ENCODE data around the gene VOPP1.
"Not testable (repeated sequence)": the region's sequence is repeated elsewhere in the genome, so short reads cannot be mapped to it uniquely, and the experiment has no call there.

Gene VOPP1

DNA sequence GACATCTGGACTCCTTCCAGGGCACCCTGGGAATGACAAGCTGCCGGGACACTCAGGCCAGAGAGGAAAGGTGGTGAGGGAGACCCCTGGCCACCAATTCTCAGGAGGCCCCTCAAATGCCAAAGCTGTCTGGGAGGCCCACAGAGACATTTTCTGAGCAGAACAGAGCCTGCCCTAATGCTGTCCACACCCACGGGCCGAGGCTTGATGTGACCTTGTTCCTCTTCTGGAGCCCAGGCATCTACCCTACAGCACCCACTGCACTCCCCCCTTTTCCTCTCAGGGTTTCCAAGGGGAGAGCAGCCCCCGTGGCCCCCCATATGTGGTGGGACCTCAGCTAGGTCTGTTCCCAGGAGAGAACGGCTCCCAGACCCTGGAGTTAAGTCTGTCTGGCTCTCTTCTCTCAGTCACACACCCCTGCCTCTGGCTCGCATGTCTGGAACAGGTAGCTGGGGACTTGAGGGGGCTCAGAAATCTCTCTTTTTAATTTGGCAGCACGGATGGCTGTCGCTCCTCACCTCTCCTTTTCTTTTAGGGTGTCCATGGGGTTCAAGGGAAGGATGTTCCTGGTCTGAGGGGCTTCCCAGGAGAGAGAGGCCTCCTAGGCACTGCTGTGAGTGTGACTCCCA, 16.8 kb upstream of the VOPP1 start:
- Histone ChIP-seq H3K14ac (ENCODE audit: low read length in 2 of 2) (no peak overlapping the region), H2BK15ac (ENCODE audit: low read depth, poor library complexity, severe bottlenecking) (no peak overlapping the region), H4K91ac (ENCODE audit: low read length) (no peak overlapping the region), H2BK5ac (ENCODE audit: low read depth, low read length, poor library complexity, severe bottlenecking) (no peak overlapping the region), H3K4me1 (ENCODE audit: control insufficient read depth, insufficient read depth, low read depth, low read length) (peaks cover 2% of the 10 kb centered on the region), H3K9ac (ENCODE audit: low read length) (no peak overlapping the region), H2AFZ (ENCODE audit: low read depth, low read length) (no peak overlapping the region), H2BK12ac (ENCODE audit: low read length in 2 of 2) (no peak overlapping the region), H3K23ac (ENCODE audit: low read length in 2 of 2) (no peak overlapping the region), H2BK120ac (ENCODE audit: low read depth, low read length) (no peak overlapping the region), H3K4me3 (ENCODE audit: insufficient read depth in 1 of 2, low read depth in 1 of 2, low read length in 2 of 2) (no peak overlapping the region), H4K8ac (ENCODE audit: low read length) (no peak overlapping the region), H3K36me3 (ENCODE audit: control insufficient read depth in 1 of 2, insufficient read depth in 2 of 2, low read depth in 1 of 2, low read length in 2 of 2) (no peaks in the 10 kb centered on the region), H3K27ac (ENCODE audit: low read length, poor library complexity, severe bottlenecking) (no peak overlapping the region), H2AK5ac (ENCODE audit: low read length, severe bottlenecking) (no peak overlapping the region), H3K27me3 (ENCODE audit: control insufficient read depth in 1 of 2, insufficient read depth in 1 of 2, low read length in 2 of 2) (peaks cover 29 to 47% of the 10 kb centered on the region in 2 experiments), H3K79me1 (replicated peaks; ENCODE audit: low read length, poor library complexity, severe bottlenecking) (no peaks in the 10 kb centered on the region), H3K9me3 (ENCODE audit: control insufficient read depth, low read length) (no peaks in the 10 kb centered on the region), H3K4me2 (ENCODE audit: low read length, poor library complexity, severe bottlenecking) (no peak overlapping the region), H3K18ac (ENCODE audit: low read depth in 1 of 2, low read length in 2 of 2) (no peak overlapping the region), H3K4ac (ENCODE audit: low read depth in 1 of 2, low read length in 2 of 2) (no peak overlapping the region)
- WGBS = 68% methylated on average over 4 of the region's 8 CpGs
- DNase-seq = no peak

DNA sequence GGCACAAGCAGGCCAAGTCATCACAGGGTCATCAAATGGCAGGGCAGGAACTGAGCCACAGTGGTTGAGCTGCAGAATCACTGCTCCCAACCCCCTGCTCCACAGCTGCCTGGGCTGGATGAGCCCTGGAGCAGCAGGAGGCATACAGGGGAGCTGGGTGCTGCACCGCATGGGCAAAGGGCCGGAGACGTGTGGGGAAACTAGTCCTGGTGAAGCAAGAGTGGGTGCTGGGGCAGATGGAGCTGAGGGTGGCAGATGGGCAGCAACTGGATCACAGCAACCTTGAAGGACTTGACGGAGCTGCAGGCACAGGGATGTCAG, 16.0 kb upstream of the VOPP1 start:
- Histone ChIP-seq H4K91ac (ENCODE audit: low read length) (no peak overlapping the region), H2BK120ac (ENCODE audit: low read depth, low read length) (no peak overlapping the region), H3K23ac (ENCODE audit: low read length in 2 of 2) (no peak overlapping the region), H3K36me3 (ENCODE audit: control insufficient read depth in 1 of 2, insufficient read depth in 2 of 2, low read depth in 1 of 2, low read length in 2 of 2) (no peaks in the 10 kb centered on the region), H2BK12ac (ENCODE audit: low read length in 2 of 2) (no peak overlapping the region), H3K4ac (ENCODE audit: low read depth in 1 of 2, low read length in 2 of 2) (no peak overlapping the region), H2BK15ac (ENCODE audit: low read depth, poor library complexity, severe bottlenecking) (no peak overlapping the region), H3K14ac (ENCODE audit: low read length in 2 of 2) (no peak overlapping the region), H3K27ac (ENCODE audit: low read length, poor library complexity, severe bottlenecking) (no peak overlapping the region), H3K9ac (ENCODE audit: low read length) (no peak overlapping the region), H4K8ac (ENCODE audit: low read length) (no peak overlapping the region), H3K9me3 (ENCODE audit: control insufficient read depth, low read length) (no peaks in the 10 kb centered on the region), H2AFZ (ENCODE audit: low read depth, low read length) (no peak overlapping the region), H3K79me1 (replicated peaks; ENCODE audit: low read length, poor library complexity, severe bottlenecking) (no peaks in the 10 kb centered on the region), H3K4me3 (ENCODE audit: insufficient read depth in 1 of 2, low read depth in 1 of 2, low read length in 2 of 2) (no peak overlapping the region), H3K27me3 (ENCODE audit: control insufficient read depth in 1 of 2, insufficient read depth in 1 of 2, low read length in 2 of 2) (peaks cover 36 to 52% of the 10 kb centered on the region in 2 experiments), H3K18ac (ENCODE audit: low read depth in 1 of 2, low read length in 2 of 2) (no peak overlapping the region), H3K4me2 (ENCODE audit: low read length, poor library complexity, severe bottlenecking) (no peak overlapping the region), H2BK5ac (ENCODE audit: low read depth, low read length, poor library complexity, severe bottlenecking) (no peak overlapping the region), H2AK5ac (ENCODE audit: low read length, severe bottlenecking) (no peak overlapping the region), H3K4me1 (ENCODE audit: control insufficient read depth, insufficient read depth, low read depth, low read length) (peaks cover under 1% of the 10 kb centered on the region)
- 92% methylated on average over 4 of the region's 4 CpGs for WGBS
- no peak for DNase-seq

- Histone ChIP-seq H2BK12ac (ENCODE audit: low read length in 2 of 2) (no peak overlapping the region), H3K79me1 (replicated peaks; ENCODE audit: low read length, poor library complexity, severe bottlenecking) (no peaks in the 10 kb centered on the region), H3K4me3 (ENCODE audit: insufficient read depth in 1 of 2, low read depth in 1 of 2, low read length in 2 of 2) (no peak overlapping the region), H3K4ac (ENCODE audit: low read depth in 1 of 2, low read length in 2 of 2) (no peak overlapping the region), H2AK5ac (ENCODE audit: low read length, severe bottlenecking) (no peak overlapping the region), H3K27ac (ENCODE audit: low read length, poor library complexity, severe bottlenecking) (no peak overlapping the region), H3K36me3 (ENCODE audit: control insufficient read depth in 1 of 2, insufficient read depth in 2 of 2, low read depth in 1 of 2, low read length in 2 of 2) (no peaks in the 10 kb centered on the region), H2BK5ac (ENCODE audit: low read depth, low read length, poor library complexity, severe bottlenecking) (no peak overlapping the region), H2BK15ac (ENCODE audit: low read depth, poor library complexity, severe bottlenecking) (no peak overlapping the region), H2AFZ (ENCODE audit: low read depth, low read length) (no peak overlapping the region), H3K4me1 (ENCODE audit: control insufficient read depth, insufficient read depth, low read depth, low read length) (no peaks in the 10 kb centered on the region), H3K14ac (ENCODE audit: low read length in 2 of 2) (no peak overlapping the region), H3K9ac (ENCODE audit: low read length) (no peak overlapping the region), H3K18ac (ENCODE audit: low read depth in 1 of 2, low read length in 2 of 2) (no peak overlapping the region), H3K27me3 (ENCODE audit: control insufficient read depth in 1 of 2, insufficient read depth in 1 of 2, low read length in 2 of 2) (peaks cover 41 to 54% of the 10 kb centered on the region in 2 experiments), H4K8ac (ENCODE audit: low read length) (no peak overlapping the region), H3K9me3 (ENCODE audit: control insufficient read depth, low read length) (no peaks in the 10 kb centered on the region), H2BK120ac (ENCODE audit: low read depth, low read length) (no peak overlapping the region), H3K4me2 (ENCODE audit: low read length, poor library complexity, severe bottlenecking) (no peak overlapping the region), H4K91ac (ENCODE audit: low read length) (no peak overlapping the region), H3K23ac (ENCODE audit: low read length in 2 of 2) (no peak overlapping the region)
- DNase-seq = no peak
- 79% methylated on average over 8 of the region's 8 CpGs for WGBS
These were observed 15.5 kb upstream of the VOPP1 start for GRCh38 chr7:55587687-55588378.

DNA sequence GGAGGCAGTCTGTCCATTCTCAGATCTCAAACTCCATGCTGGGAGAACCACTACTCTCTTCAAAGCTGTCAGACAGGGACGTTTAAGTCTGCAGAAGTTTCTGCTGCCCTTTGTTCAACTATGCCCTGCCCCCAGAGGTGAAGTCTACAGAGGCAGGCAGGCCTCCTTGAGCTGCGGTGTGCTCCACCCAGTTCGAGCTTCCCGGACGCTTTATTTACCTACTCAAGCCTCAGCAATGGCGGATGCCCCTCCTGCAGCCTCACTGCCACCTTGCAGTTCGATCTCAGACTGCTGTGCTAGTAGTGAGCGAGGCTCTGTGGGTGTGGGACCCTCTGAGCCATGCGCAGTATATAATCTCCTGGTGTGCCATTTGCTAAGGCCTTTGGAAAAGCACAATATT, 10.4 kb upstream of the VOPP1 start:
- H3K18ac ChIP-seq (ENCODE audit: low read depth in 1 of 2, low read length in 2 of 2); H3K4ac ChIP-seq (ENCODE audit: low read depth in 1 of 2, low read length in 2 of 2); H2AFZ ChIP-seq (ENCODE audit: low read depth, low read length); H2AK5ac ChIP-seq (ENCODE audit: low read length, severe bottlenecking); H4K91ac ChIP-seq (ENCODE audit: low read length); H3K4me3 ChIP-seq (ENCODE audit: insufficient read depth in 1 of 2, low read depth in 1 of 2, low read length in 2 of 2); H3K4me1 ChIP-seq (ENCODE audit: control insufficient read depth, insufficient read depth, low read depth, low read length); H3K23ac ChIP-seq (ENCODE audit: low read length in 2 of 2); H2BK15ac ChIP-seq (ENCODE audit: low read depth, poor library complexity, severe bottlenecking); H3K14ac ChIP-seq (ENCODE audit: low read length in 2 of 2); H4K8ac ChIP-seq (ENCODE audit: low read length); H3K9ac ChIP-seq (ENCODE audit: low read length); H2BK12ac ChIP-seq (ENCODE audit: low read length in 2 of 2); H3K4me2 ChIP-seq (ENCODE audit: low read length, poor library complexity, severe bottlenecking); H2BK5ac ChIP-seq (ENCODE audit: low read depth, low read length, poor library complexity, severe bottlenecking); DNase-seq; H3K9me3 ChIP-seq (ENCODE audit: control insufficient read depth, low read length); H2BK120ac ChIP-seq (ENCODE audit: low read depth, low read length); H3K36me3 ChIP-seq (ENCODE audit: control insufficient read depth in 1 of 2, insufficient read depth in 2 of 2, low read depth in 1 of 2, low read length in 2 of 2); H3K79me1 ChIP-seq (replicated peaks; ENCODE audit: low read length, poor library complexity, severe bottlenecking); H3K27ac ChIP-seq (ENCODE audit: low read length, poor library complexity, severe bottlenecking): not testable (repeated sequence)
- WGBS = 86% methylated on average over 9 of the region's 9 CpGs
- H3K27me3 ChIP-seq (ENCODE audit: control insufficient read depth in 1 of 2, insufficient read depth in 1 of 2, low read length in 2 of 2) = peaks cover 22 to 23% of the 10 kb centered on the region in 2 experiments
